ENCODE measurements around the gene CIITA. TPM values are rescaled to one million over a fixed set of nuclear protein-coding genes. Genes with fewer than 3 reads are reported as not detected.
A peak's percentile ranks its signal among the peaks of the same experiment; 100 is the strongest.

The CIITA gene
- total RNA-seq, 2 experiments from 2014 or later: 0.12 to 0.29 TPM

- CTCF ChIA-PET: interaction anchor here (1.0 to 1.7 kb wide), 2 partner anchors 40 to 209 kb away, joined by 3 to 6 read pairs; no protein-coding TSS in a partner anchor
- peak overlapping the region; percentile 70 for H3K4me3 Mint-ChIP-seq
- no peak for DNase-seq
- intact Hi-C loops (cut with micrococcal nuclease): no loop called here
- no peaks in the 10 kb centered on the region for H3K9me3 Mint-ChIP-seq
- no peaks in the 10 kb centered on the region for H3K36me3 Mint-ChIP-seq (ENCODE audit: low read depth)
- H3K27ac Mint-ChIP-seq: no peak overlapping the region
- peaks cover 44% of the 10 kb centered on the region for H3K4me1 Mint-ChIP-seq (ENCODE audit: low read depth)
- peaks cover 70% of the 10 kb centered on the region for H3K27me3 Mint-ChIP-seq (ENCODE audit: low read depth)
These were observed 1.3 kb downstream of the CIITA start for GRCh38 chr16:10878328-10878643.

DNA sequence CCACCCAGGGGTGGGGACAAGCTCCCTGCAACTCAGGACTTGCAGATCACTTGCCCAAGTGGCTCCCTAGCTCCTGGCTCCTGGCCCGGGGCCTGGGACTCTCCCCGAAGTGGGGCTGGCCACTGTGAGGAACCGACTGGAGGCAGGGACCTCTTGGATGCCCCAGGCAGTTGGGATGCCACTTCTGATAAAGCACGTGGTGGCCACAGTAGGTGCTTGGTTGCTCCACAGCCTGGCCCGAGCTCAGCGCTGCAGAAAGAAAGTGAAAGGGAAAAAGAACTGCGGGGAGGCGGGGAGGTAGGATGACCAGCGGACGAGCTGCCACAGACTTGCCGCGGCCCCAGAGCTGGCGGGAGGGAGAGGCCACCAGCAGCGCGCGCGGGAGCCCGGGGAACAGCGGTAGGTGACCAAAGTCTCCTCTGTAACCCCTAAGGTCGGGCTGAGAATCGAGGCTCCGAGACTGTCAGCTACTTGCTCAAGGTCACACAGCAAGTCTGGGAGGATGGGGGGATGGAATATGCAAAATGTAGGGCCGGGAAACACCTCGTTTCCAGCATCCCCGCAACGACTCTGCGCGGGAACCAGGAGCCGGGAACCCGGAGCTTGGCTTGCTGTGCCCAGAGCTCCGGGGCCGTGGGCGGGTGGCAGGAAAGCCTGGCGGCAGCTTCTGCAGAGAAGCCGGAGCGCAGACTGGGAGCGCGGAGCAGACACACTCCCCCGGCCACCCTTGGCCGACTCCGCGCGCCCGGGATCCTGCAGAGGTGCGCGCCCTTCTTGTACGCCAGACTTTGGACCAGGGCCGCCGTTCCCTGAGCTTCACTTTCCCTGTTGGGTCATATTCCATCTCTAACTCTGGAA, 1.9 kb downstream of the CIITA start:
- H3K27ac Mint-ChIP-seq: no peak overlapping the region
- CTCF ChIA-PET: interaction anchor here (1.7 kb wide), 1 partner anchor 40 kb away, joined by 6 read pairs; no protein-coding TSS in a partner anchor

DNA sequence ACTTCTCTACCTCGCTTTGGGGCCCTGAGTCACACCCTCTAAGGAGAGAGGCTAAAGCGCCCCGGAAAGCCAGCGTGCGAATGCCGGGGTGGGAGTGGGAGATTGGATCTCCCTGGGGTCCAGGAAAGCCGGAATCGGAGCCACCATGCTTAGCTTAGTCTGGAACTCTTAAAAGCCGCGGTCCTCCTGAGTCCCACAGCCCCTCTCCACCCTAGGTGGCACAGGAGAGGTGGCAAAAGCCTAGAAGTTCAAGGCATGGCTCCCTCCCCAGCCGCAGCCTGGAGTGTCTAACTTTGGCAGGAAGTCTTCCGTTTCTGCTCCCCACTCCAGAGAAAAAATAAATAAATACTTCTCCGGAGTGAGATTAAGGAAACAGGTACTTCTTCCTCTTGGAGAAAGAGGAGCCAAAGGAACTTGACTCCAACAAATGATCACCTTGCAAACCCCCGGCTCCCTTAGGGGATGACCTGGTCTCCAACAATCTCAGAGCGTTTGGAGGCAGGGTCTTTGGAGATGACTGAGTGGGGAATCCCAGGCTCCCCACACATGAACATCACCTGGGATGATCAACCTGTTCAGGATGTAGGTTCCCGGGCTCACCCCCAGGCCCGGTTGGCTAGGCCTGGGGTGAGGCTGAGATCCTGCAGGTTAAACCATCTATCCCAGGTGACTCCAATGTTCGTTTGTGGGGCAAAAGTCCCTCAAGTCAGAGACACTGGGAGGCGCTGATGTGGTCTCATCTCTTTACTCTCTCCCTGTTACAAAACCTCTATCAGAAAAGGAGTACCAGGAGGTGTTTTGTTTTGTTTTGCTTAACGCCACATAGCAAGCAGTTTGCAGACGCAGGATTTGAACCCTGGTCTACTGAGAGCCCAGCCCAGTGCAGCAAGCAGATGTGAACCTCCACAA, 2.9 kb downstream of the CIITA start:
- DNase-seq: no peak
- Mint-ChIP-seq H3K4me3 (peak overlapping the region; percentile 70), H3K4me1 (ENCODE audit: low read depth) (peaks cover 44% of the 10 kb centered on the region), H3K9me3 (no peaks in the 10 kb centered on the region), H3K27me3 (ENCODE audit: low read depth) (peaks cover 70% of the 10 kb centered on the region), H3K27ac (no peak overlapping the region), H3K36me3 (ENCODE audit: low read depth) (no peaks in the 10 kb centered on the region)
- CTCF ChIA-PET: no interaction called here
- intact Hi-C loops (cut with micrococcal nuclease): no loop called here

More for the DNA sequence above, 1.9 kb downstream of the CIITA start:
- Mint-ChIP-seq H3K4me1 (ENCODE audit: low read depth) (peaks cover 44% of the 10 kb centered on the region), H3K4me3 (peak overlapping the region; percentile 70), H3K9me3 (no peaks in the 10 kb centered on the region), H3K27me3 (ENCODE audit: low read depth) (peaks cover 73% of the 10 kb centered on the region), H3K36me3 (ENCODE audit: low read depth) (no peaks in the 10 kb centered on the region)
- intact Hi-C loops (cut with micrococcal nuclease): no loop called here
- peak; percentile 19 for DNase-seq

DNA sequence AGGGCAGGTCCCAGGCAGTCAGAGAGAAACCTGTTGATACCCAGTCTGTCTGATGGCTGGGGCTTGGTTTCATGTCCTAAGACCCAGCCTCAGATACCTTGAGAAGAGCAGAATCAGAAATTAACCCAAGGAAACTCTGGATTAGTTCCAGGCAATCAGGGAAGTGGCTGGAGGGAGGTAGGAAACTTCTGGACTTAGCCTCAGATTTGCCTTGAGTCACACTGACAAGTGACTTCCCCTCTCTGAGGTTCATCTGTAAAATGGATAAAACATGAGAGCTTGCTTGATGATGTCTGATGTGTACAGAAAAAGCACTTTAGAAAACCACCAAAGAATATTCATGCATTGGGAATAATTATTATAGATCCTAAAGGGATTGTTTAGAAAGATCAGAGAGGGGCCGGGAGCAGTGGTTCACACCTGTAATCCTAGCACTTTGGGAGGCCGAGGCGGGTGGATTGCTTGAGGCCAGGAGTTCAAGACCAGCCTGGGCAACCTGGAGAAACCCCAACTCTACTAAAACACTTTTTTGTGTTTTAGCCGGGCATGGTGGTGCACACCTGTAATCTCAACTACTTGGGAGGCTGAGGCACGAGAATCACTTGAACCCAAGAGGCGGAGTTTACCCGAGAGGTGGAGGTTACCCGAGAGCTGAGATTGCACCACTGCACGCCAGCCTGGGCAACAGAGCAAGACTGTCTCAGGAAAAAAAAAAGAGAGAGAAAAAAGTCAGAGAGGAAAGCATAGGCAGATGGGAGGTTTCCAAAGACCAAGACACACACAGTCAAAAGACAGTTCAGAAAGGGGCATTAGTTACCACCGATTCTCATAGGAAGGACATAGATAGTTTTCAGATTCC, 3.8 kb downstream of the CIITA start:
- Mint-ChIP-seq H3K4me3 (no peak overlapping the region), H3K36me3 (ENCODE audit: low read depth) (no peaks in the 10 kb centered on the region), H3K27ac (no peak overlapping the region), H3K27me3 (ENCODE audit: low read depth) (peaks cover 63% of the 10 kb centered on the region), H3K4me1 (ENCODE audit: low read depth) (peaks cover 44% of the 10 kb centered on the region), H3K9me3 (no peaks in the 10 kb centered on the region)
- CTCF ChIA-PET: interaction anchor here (1.0 kb wide), 1 partner anchor 15 kb away, joined by 3 read pairs; no protein-coding TSS in a partner anchor
- intact Hi-C loops (cut with micrococcal nuclease): no loop called here
- DNase-seq: no peak

DNA sequence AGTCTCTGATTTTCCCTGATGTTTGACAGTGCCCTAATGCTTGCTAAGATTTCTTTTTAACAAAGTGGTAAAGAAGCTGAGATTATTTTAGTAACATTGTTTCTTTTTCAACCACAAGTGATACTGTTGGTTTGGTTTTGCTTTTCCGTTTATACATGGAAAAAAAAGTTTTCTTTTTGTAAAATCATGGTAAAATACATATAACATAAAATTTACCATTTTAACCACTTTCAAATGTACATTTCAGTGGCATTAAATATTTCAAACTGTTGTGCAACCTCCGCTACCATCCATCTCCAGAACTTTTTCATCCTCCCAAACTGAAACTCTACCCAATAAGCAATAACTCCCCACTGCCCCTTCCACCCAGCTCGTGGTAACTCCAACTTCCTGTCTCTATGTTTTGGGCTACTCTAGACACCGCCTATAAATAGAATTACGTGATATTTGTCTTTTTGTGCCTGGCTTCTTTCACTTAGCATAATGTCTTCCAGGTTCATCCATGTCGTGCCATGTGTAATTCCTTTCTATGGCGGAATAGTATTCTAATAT, 4.6 kb downstream of the CIITA start:
- Mint-ChIP-seq H3K9me3 (no peaks in the 10 kb centered on the region), H3K4me3 (no peak overlapping the region), H3K27ac (no peak overlapping the region), H3K4me1 (ENCODE audit: low read depth) (peaks cover 41% of the 10 kb centered on the region), H3K36me3 (ENCODE audit: low read depth) (no peaks in the 10 kb centered on the region), H3K27me3 (ENCODE audit: low read depth) (peaks cover 57% of the 10 kb centered on the region)
- DNase-seq: no peak
- intact Hi-C loops (cut with micrococcal nuclease): no loop called here
- CTCF ChIA-PET: interaction anchor here (1.0 kb wide), 1 partner anchor 15 kb away, joined by 3 read pairs; no protein-coding TSS in a partner anchor

GRCh38 chr16:10883004-10883403, 6.0 kb downstream of the CIITA start:
- Mint-ChIP-seq H3K36me3 (ENCODE audit: low read depth) (no peaks in the 10 kb centered on the region), H3K4me1 (ENCODE audit: low read depth) (peaks cover 27% of the 10 kb centered on the region), H3K27me3 (ENCODE audit: low read depth) (peaks cover 49% of the 10 kb centered on the region), H3K9me3 (no peaks in the 10 kb centered on the region), H3K27ac (no peak overlapping the region), H3K4me3 (no peak overlapping the region)
- DNase-seq: no peak
- CTCF ChIA-PET: no interaction called here
- intact Hi-C loops (cut with micrococcal nuclease): no loop called here

GRCh38 chr16:10885246-10885645, 8.2 kb downstream of the CIITA start:
- H3K36me3 Mint-ChIP-seq (ENCODE audit: low read depth): no peaks in the 10 kb centered on the region
- intact Hi-C loops (cut with micrococcal nuclease): no loop called here
- DNase-seq: no peak
- H3K27ac Mint-ChIP-seq: no peak overlapping the region
- CTCF ChIA-PET: interaction anchor here (0.7 kb wide), 1 partner anchor 148 kb away, joined by 3 read pairs; no protein-coding TSS in a partner anchor
- H3K9me3 Mint-ChIP-seq: no peaks in the 10 kb centered on the region
- no peak overlapping the region for H3K4me3 Mint-ChIP-seq
- peaks cover 12% of the 10 kb centered on the region for H3K4me1 Mint-ChIP-seq (ENCODE audit: low read depth)
- peaks cover 38% of the 10 kb centered on the region for H3K27me3 Mint-ChIP-seq (ENCODE audit: low read depth)

GRCh38 chr16:10888320-10888937, 11.4 kb downstream of the CIITA start:
- H3K4me3 Mint-ChIP-seq: no peak overlapping the region
- no peak overlapping the region for H3K27ac Mint-ChIP-seq
- CTCF ChIA-PET: no interaction called here
- intact Hi-C loops (cut with micrococcal nuclease): no loop called here
- no peaks in the 10 kb centered on the region for H3K9me3 Mint-ChIP-seq
- H3K4me1 Mint-ChIP-seq (ENCODE audit: low read depth): no peaks in the 10 kb centered on the region
- DNase-seq: no peak
- peaks cover 32% of the 10 kb centered on the region for H3K27me3 Mint-ChIP-seq (ENCODE audit: low read depth)
- no peaks in the 10 kb centered on the region for H3K36me3 Mint-ChIP-seq (ENCODE audit: low read depth)

DNA sequence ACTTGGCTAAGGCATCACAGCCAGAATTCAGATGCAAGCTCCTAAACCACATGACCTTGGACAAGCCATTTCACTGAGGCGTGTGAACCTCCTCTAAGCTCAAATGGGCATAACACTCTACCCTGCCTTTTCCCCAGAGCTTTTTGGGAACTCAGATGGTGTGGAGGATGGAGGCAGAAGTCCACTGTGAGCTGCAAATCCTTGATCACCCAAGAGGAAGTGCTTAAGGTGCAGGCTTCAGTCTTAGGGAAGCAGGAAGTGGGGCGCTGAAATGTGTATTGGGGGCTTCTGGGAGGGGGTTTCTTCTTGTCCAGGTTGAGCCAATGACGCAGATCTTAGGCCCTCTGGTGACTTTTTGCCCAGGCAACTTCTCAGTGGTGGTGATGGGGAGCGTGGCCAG, 12.9 kb downstream of the CIITA start:
- Mint-ChIP-seq H3K4me3 (no peak overlapping the region), H3K27me3 (ENCODE audit: low read depth) (peaks cover 21% of the 10 kb centered on the region), H3K4me1 (ENCODE audit: low read depth) (no peaks in the 10 kb centered on the region), H3K9me3 (no peaks in the 10 kb centered on the region), H3K27ac (no peak overlapping the region), H3K36me3 (ENCODE audit: low read depth) (no peaks in the 10 kb centered on the region)
- CTCF ChIA-PET: interaction anchor here (0.6 kb wide), 1 partner anchor 22 kb away, joined by 3 read pairs; no protein-coding TSS in a partner anchor
- DNase-seq: no peak
- intact Hi-C loops (cut with micrococcal nuclease): no loop called here

GRCh38 chr16:10892782-10893318, 15.8 kb downstream of the CIITA start:
- no peaks in the 10 kb centered on the region for H3K36me3 Mint-ChIP-seq (ENCODE audit: low read depth)
- intact Hi-C loops (cut with micrococcal nuclease): no loop called here
- no peak for DNase-seq
- CTCF ChIA-PET: no interaction called here
- H3K9me3 Mint-ChIP-seq: no peaks in the 10 kb centered on the region
- H3K27me3 Mint-ChIP-seq (ENCODE audit: low read depth): peaks cover 19% of the 10 kb centered on the region
- H3K4me3 Mint-ChIP-seq: no peak overlapping the region
- no peaks in the 10 kb centered on the region for H3K4me1 Mint-ChIP-seq (ENCODE audit: low read depth)
- H3K27ac Mint-ChIP-seq: no peak overlapping the region
